Colonic mucosa (tissue), 4 donors: ENCODE data around the gene EZH1. TPM values are rescaled to one million over a fixed set of nuclear protein-coding genes. Genes with fewer than 3 reads are reported as not detected.

Experiments used
- DNase-seq: peaks from one replicate; pipeline ENCODE4 v3.0.0-alpha.2; 2020
- H3K27ac ChIP-seq: fragments of 200-600 bp; one replicate; pipeline ENCODE4 v1.8.0; 2021
- H3K27me3 ChIP-seq: fragments of 200-600 bp; one replicate; pipeline ENCODE4 v1.8.0; 2021
- H3K36me3 ChIP-seq: fragments of 200-600 bp; one replicate; pipeline ENCODE4 v1.8.0; 2021
- H3K4me1 ChIP-seq: fragments of 200-600 bp; one replicate; pipeline ENCODE4 v1.8.0; 2021; ENCODE audit warnings: mild to moderate bottlenecking
- H3K4me3 ChIP-seq: fragments of 200-600 bp; one replicate; pipeline ENCODE4 v1.8.0; 2021
- H3K9ac ChIP-seq, 2 donors: one replicate each; pipeline ENCODE4 v1.7.0; 2013; ENCODE audit warnings: control low read depth in 2 of 2, low read depth in 2 of 2, low read length in 2 of 2
- H3K9me3 ChIP-seq: fragments of 200-600 bp; one replicate; pipeline ENCODE4 v1.8.0; 2021
- intact Hi-C: fragments of 100-400 bp; cut with DNase I; formaldehyde crosslinking; loops from one replicate; pipeline ENCODE4 v1.14.1; 2022
- total RNA-seq, 2 donors: library from RNA; stranded (reverse); fragmentation: NEBNext Ultra II Directional in 1 of 2; extraction: Animal tissue kit (Norgen Biotek cat#: 25700) in 1 of 2; gene quantifications; one replicate each; pipeline ENCODE4 v1.2.1, GENCODE V29; 2021
- TF ChIP-seq, protein P1 (sequence below): fragments of 200-600 bp; IDR thresholded peaks from one replicate; pipeline ENCODE4 v1.8.0; 2022; ENCODE audit warnings: antibody characterized with exemption, mild to moderate bottlenecking
- donor health status: healthy.
- donor health status: DM: no; HTN: no; CAD: no.
- donor health status: DM: no; HTN: no; CAD: no.

The EZH1 gene
- total RNA-seq, 2 donors from 2014 or later, result 15.9 to 20.3 TPM

DNA sequence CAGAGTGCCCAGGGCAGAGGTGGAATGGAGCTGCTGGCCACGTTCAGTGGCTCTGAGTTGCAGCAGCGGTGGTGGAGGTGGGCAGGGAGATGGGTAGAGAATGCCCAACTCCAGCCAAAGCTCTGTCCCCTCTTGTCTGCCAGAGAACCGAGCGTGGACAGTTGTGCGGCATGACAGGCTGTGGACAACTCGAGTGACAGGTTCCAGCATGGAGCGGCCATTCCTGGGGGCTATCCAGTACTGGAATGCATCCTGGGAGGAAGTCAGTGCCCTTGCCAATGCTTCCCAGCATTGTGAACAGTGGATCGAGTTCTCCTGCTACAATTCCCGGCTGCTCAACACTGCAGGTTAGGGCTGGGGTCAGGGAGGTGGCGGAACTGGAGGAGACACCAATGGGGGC is 54.2 kb downstream of the EZH1 start:
- Histone ChIP-seq H3K9me3 (no peaks in the 10 kb centered on the region), H3K9ac (no peak overlapping the region), H3K27ac (no peak overlapping the region), H3K4me3 (no peak overlapping the region), H3K4me1 (no peaks in the 10 kb centered on the region), H3K36me3 (no peaks in the 10 kb centered on the region), H3K27me3 (no peaks in the 10 kb centered on the region)
- no peak for DNase-seq
- TF ChIP-seq, protein P1, sequence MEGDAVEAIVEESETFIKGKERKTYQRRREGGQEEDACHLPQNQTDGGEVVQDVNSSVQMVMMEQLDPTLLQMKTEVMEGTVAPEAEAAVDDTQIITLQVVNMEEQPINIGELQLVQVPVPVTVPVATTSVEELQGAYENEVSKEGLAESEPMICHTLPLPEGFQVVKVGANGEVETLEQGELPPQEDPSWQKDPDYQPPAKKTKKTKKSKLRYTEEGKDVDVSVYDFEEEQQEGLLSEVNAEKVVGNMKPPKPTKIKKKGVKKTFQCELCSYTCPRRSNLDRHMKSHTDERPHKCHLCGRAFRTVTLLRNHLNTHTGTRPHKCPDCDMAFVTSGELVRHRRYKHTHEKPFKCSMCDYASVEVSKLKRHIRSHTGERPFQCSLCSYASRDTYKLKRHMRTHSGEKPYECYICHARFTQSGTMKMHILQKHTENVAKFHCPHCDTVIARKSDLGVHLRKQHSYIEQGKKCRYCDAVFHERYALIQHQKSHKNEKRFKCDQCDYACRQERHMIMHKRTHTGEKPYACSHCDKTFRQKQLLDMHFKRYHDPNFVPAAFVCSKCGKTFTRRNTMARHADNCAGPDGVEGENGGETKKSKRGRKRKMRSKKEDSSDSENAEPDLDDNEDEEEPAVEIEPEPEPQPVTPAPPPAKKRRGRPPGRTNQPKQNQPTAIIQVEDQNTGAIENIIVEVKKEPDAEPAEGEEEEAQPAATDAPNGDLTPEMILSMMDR, result no peak
- intact Hi-C loops, result no loop called here

DNA sequence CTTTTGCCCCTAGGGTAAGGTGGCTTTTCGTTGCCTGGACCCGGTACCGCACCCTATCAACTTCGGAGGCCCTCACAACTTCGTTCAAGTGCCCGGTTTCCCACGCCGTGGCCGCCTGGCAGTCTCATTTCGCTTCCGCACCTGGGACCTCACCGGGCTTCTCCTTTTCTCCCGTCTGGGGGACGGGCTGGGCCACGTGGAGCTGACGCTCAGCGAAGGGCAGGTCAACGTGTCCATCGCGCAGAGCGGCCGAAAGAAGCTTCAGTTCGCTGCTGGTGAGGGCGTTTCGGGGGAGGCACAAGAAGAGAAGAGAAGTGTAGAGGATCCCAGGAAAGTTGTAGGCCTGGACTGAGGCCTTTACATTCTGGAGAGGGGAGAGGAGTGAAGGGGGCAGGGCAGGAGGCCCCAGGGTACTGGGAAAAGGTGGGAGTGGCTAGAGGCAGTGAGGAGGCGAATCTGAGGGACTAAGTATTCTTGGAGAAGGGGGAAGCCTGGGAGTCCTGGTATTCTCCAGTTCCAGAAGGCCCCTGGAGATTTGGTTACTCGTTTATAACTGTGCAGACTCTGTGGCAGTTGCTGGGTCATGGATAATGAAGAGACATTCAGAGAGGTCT is 57.0 kb downstream of the EZH1 start:
- Histone ChIP-seq H3K36me3 (no peaks in the 10 kb centered on the region), H3K27ac (no peak overlapping the region), H3K27me3 (no peaks in the 10 kb centered on the region), H3K9ac (no peak overlapping the region), H3K4me1 (no peaks in the 10 kb centered on the region), H3K4me3 (no peak overlapping the region), H3K9me3 (no peaks in the 10 kb centered on the region)
- DNase-seq, result no peak
- intact Hi-C loops, result loop anchor here (10.0 kb wide), 1 partner anchor 103 kb away; no protein-coding TSS in a partner anchor
- TF ChIP-seq, protein P1, result no peak

DNA sequence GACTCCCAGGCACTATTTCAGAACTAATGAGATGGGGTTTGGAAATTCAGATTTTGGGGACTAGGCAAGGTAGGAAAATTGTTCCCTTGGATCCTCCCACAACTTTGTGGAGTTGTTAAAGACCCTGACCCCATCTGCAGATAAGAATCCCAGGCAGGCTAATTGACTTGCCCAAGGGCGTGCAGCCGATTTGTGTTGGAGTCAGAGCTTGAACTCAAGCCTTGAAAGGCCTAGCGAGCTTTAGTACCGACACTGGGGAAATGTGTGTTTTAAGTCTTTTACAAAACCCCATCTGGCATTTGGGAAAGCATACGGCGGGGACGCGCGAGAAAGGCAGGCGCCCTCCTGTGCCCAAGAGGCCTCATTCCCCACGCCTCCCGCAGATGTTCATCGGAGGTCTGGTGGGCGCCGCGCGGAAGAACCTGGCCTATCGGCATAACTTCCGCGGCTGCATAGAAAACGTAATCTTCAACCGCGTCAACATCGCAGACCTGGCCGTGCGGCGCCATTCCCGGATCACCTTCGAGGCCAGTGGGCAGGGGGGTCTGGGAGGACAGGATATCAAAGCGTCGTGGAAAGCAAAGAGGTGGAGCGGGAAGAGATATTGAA is 58.2 kb downstream of the EZH1 start:
- H3K9ac ChIP-seq, result no peak overlapping the region
- TF ChIP-seq, protein P1, result no peak
- no peak for DNase-seq
- no peak overlapping the region for H3K4me3 ChIP-seq
- no peaks in the 10 kb centered on the region for H3K9me3 ChIP-seq
- H3K4me1 ChIP-seq, result peaks cover 8% of the 10 kb centered on the region
- no peak overlapping the region for H3K27ac ChIP-seq
- H3K27me3 ChIP-seq, result peaks cover 5% of the 10 kb centered on the region
- intact Hi-C loops, result loop anchor here (10.0 kb wide), 1 partner anchor 102 kb away; no protein-coding TSS in a partner anchor
- H3K36me3 ChIP-seq, result no peaks in the 10 kb centered on the region

DNA sequence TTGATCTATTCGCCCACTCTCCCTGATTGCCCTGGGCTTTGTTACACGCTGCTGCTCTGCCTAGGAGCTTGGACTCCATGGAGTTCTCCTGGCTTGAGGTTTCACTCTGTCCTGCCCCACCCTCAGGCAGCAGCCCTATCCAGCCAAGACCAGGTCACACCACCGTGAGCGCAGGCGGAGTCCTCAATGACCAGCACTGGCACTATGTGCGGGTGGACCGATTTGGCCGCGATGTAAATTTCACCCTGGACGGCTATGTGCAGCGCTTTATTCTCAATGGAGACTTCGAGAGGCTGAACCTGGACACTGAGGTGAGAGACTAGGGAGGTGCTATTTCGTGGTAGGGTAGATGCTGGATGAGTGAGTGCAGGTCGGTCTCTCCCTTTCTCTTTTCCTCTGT is 59.0 kb downstream of the EZH1 start:
- TF ChIP-seq, protein P1, result no peak
- Histone ChIP-seq H3K27ac (no peak overlapping the region), H3K27me3 (peaks cover 7% of the 10 kb centered on the region), H3K9me3 (no peaks in the 10 kb centered on the region), H3K4me3 (no peak overlapping the region), H3K36me3 (no peaks in the 10 kb centered on the region), H3K9ac (no peak overlapping the region), H3K4me1 (peaks cover 13% of the 10 kb centered on the region)
- intact Hi-C loops, result loop anchor here (10.0 kb wide), 1 partner anchor 101 kb away; no protein-coding TSS in a partner anchor
- no peak for DNase-seq

DNA sequence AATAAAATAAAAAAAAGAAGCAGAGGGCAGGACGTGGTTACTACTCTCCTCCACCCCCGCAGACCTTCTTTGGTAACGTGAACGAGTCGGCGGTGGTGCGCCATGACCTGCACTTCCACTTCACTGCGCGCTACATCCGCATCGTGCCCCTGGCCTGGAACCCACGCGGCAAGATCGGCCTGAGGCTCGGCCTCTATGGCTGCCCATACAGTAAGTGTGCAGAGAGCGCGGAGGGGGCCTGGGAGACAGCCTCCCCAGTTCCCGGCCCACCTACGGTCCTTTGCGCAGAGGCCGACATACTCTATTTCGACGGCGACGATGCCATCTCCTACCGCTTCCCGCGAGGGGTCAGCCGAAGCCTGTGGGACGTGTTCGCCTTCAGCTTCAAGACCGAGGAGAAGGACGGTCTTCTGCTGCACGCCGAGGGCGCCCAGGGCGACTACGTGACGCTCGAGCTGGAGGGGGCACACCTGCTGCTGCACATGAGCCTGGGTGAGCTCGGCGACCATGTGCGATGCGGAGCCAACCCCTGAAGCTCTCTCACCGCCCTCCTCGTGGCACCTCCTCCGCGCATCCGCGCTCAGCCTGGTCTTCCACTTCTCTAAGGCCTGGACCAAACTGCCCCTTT is 59.8 kb downstream of the EZH1 start:
- no peak overlapping the region for H3K27ac ChIP-seq
- H3K9me3 ChIP-seq, result no peaks in the 10 kb centered on the region
- no peak overlapping the region for H3K9ac ChIP-seq
- intact Hi-C loops, result loop anchor here (10.0 kb wide), 1 partner anchor 100 kb away; no protein-coding TSS in a partner anchor
- no peaks in the 10 kb centered on the region for H3K36me3 ChIP-seq
- TF ChIP-seq, protein P1, result no peak
- peaks cover 7% of the 10 kb centered on the region for H3K27me3 ChIP-seq
- no peak for DNase-seq
- H3K4me3 ChIP-seq, result no peak overlapping the region
- peaks cover 15% of the 10 kb centered on the region for H3K4me1 ChIP-seq
